HG03196 (cell line): ENCODE measurements around the gene FOXP1.

Experiments used
- ATAC-seq: cut with Tn5 transposase; IDR thresholded peaks from one replicate; pipeline ENCODE4 v1.9.1; 2021; ENCODE audit not compliant: unreplicated experiment

Gene FOXP1

DNA sequence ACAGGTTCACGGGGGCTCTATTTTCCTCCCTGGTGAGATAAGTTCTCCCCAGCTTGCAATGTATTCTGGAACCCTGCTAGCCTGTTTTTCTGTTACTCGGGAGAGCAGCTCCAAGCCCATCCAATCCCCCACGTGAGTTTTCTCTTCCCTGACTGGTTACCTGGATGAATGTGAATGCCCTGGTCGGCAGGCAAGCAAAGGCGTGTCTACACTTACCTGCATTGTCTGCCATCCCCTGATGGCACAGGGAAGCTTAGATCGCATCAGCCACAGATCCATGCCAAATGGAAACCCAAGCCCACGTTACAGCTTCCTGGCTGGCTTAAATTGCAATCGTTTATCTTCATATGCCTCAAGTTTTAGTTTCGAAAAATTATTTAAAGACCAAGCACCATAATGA lies 149.9 kb downstream of the FOXP1 start:
- ATAC-seq = no peak

GRCh38 chr3:71432044-71432975 lies 151.2 kb downstream of the FOXP1 start:
- no peak for ATAC-seq

DNA sequence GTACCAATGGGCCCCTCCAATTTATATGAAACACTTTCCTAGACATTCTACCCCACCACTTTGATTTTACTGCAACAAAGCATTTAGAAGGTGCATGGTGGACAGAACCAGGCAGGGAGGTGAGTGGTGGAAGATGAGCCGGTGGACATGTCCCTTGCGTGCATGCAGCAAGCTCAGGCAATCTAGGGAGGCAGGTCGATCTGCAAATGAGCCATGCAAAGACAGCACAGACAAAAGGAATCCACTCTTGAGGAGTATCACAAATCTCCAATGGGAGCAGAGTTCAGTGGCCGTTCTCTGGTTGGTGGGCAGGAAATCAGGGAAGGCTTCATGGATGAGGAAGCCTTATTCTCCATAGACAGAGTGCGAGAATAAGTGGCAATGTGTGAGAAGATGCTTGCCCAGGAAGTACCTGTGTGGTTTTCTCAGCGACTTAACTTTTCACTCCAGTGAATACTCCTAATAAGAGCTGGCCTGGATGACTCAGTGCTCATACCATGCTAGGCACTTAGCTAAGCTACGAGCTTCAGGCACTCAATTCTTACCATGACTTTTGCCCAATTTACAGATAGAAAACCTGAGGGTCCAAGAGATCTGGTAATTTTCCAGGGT lies 152.5 kb downstream of the FOXP1 start:
- ATAC-seq = no peak

DNA sequence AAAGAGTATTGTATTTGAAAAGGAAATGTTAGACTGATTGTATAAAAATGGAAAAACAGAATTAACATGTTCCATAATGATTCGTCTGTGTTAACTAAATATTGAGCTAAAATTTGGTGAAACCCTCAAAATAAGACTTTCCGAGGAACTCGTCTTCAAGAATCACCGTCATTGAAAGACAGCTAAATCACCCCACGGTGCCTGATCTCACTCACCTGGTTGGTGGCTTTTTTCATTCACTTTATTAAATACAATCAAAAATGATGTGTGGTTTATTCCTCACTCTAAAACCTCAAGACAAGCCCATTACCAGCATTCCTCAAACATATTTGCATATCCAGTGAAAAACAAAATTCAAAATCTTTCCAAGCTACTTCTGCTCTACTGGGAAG lies 153.9 kb downstream of the FOXP1 start:
- ATAC-seq = no peak

DNA sequence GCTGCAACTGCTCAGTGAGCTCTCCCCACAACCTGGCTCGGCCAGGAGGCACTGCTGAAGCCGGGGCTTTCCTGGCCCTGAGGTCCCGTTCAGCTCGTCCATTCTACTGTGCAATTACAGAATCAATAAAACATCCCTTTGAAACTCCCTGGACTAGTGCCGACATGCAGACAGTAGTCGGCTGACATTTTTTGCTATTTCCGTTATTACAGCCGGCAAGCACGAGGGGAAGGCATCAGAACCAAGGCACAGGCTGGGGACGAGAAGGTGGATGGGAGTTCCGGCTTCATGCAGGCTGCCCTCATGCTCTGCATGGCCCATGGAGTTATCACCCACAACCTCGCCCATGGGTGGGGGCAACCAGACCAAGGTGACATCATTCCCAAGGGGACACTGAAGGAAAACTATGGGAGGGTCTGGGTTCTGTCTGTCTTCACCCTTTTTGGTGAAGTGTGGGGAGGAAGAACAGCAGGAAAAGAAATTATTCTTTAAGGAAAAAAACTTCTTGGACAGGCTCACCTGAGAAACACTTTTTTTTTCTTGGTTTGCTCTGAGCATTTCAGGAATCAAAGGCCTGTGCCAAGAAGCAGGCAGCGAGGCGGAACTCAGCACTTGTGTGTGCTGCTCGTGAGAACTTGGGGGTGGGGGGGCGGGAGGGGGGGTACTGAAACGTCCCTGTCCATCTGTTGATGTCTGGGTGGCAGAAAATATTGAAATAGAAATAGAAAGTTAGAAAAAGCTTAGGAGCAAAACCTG lies 154.5 kb downstream of the FOXP1 start:
- no peak for ATAC-seq

- ATAC-seq = no peak
Measured at GRCh38 chr3:71425491-71426071, 157.9 kb downstream of the FOXP1 start.

- ATAC-seq = no peak
Measured at GRCh38 chr3:71423151-71423906, 160.2 kb downstream of the FOXP1 start.

GRCh38 chr3:71421820-71422566 lies 161.5 kb downstream of the FOXP1 start:
- peak; percentile 90 for ATAC-seq

DNA sequence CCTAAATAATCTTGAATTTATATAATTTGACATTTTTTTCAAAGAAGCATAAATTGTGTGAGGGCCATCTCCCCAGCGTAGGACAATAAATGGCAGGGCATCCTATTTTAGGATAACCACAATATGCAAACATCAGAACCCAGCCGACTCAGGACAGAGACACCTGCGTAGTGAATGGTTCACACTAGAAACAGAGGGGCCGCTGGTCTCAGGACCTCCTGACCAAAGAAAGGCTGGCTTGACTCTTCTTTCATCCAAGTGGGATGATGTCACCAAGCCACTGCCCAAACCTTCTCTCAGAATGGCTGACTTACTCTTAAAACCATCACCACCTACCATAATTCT lies 162.1 kb downstream of the FOXP1 start:
- ATAC-seq = peak; percentile 65

GRCh38 chr3:71419369-71419768 lies 164.2 kb downstream of the FOXP1 start:
- no peak for ATAC-seq

- ATAC-seq = no peak
Measured at GRCh38 chr3:71417791-71418190, 165.7 kb downstream of the FOXP1 start.

DNA sequence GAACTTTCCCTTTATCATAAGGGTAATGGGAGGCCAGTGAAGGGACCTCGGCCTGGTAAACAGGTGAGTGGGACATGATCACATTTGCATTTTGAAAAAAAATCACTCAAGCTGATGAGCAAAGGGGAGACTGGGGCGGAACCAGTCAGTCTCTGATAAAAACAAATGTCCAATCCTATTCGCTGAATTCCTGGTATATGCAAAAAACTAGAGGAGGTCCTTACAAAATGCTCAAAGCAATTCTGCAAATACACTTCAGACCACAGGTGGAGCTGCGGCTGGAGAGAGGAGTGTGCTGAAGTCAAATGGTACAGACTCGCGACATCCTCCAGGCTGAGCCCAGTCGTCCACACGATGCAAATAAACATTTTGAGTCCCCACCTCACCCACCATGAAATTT lies 166.7 kb downstream of the FOXP1 start:
- no peak for ATAC-seq

GRCh38 chr3:71415681-71416122 lies 167.8 kb downstream of the FOXP1 start:
- no peak for ATAC-seq

- ATAC-seq = no peak
Measured at GRCh38 chr3:71414189-71414927, 169.2 kb downstream of the FOXP1 start.

GRCh38 chr3:71413572-71413971 lies 170.0 kb downstream of the FOXP1 start:
- no peak for ATAC-seq

DNA sequence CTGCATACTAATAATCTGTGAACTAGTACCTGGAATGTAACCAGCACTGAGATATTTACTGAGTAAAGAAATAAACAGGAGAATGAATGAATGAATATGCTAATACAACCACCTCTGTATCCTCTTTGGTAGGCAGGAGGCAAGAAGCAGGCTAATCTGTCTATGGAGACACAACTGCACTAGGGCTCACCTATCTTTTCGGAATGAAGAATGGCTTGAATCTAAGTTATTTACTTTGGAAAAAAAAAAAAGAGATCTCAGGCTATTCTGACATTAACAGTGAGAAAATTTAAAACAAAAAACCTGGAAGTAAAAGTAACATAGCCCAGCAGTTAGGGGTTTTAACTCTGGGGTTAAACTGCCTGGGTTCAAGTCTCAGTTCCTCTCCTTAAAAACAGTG lies 174.2 kb downstream of the FOXP1 start:
- ATAC-seq = no peak

DNA sequence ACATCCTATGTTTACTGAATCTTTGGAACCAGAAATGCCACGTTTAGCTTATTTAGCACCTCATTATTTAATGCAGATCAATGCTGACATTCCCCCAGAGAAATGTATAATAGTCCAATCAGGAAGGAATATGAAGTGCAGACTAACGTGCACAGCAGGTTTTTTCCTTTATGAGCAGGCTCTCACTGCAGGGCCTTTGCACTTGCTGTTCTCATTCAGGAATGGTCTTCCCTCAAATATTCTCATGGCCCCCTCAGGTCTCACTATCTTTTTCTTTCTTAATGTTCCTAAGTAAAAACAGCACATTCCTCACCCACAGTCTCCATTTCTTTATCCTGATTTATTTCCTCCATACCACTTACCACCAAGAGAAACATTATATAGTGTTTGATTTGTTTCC lies 174.6 kb downstream of the FOXP1 start:
- ATAC-seq = no peak

GRCh38 chr3:71407823-71408222 lies 175.7 kb downstream of the FOXP1 start:
- ATAC-seq = no peak
